Jurkat, Clone E6-1 (cell line): ENCODE measurements around the gene FNDC4. TPM values are rescaled to one million over a fixed set of nuclear protein-coding genes. Genes with fewer than 3 reads are reported as not detected.
"Not testable (repeated sequence)": the region's sequence is repeated elsewhere in the genome, so short reads cannot be mapped to it uniquely, and the experiment has no call there.

Source experiments
- DNase-seq: peaks from one replicate; pipeline ENCODE4 v3.0.0-alpha.2; 2011; ENCODE audit warnings: low read depth, low spot score
- H3K4me3 ChIP-seq: 2 replicates; pipeline ENCODE4 v1.5.1; 2011; ENCODE audit warnings: mild to moderate bottlenecking, low read length, control low read depth, moderate library complexity
- polyA plus RNA-seq: library from polyadenylated mRNA; unstranded; fragments of >200 nt; gene quantifications from one replicate; pipeline ENCODE4 v1.2.1, GENCODE V29; 2012; ENCODE audit warnings: missing spikeins; ENCODE audit not compliant: insufficient read length, insufficient read depth

The FNDC4 gene, protein sequence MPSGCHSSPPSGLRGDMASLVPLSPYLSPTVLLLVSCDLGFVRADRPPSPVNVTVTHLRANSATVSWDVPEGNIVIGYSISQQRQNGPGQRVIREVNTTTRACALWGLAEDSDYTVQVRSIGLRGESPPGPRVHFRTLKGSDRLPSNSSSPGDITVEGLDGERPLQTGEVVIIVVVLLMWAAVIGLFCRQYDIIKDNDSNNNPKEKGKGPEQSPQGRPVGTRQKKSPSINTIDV
- polyA plus RNA-seq = not detected

DNA sequence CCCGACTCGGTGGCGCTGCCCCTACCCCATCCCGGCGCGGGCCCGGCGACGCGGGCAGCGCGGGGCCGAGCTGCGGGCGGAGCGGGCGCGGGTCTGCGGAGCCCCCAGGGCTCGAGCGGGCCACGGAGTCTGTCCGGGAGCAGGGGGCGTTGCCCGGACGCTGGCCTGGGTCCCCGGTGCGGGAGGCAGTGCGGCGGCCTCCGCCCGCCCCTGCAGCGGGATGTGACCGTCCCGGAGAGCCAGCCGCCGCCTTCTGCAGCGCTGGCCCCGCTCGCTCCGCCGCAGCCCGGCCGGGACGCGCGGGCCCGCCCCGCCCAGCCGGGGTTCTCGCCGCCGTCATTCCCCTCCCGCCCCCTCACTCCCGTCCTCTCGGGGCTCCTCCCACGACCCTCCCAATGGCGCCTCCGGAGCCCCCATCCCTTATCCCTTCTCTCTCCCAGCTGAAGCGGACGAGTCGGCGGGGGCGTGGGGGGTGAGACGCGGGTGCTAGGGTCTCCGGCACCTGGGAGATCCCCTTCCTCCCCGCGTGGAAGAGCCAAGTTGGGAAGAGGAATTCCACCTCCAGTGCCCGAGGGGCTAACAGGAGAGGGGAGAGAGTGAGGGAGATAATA is at the start of gene FNDC4:
Gene FNDC4, minus strand, starts transcription at position 257 of the 611 bp plus-strand sequence. CDS start 521 bp downstream, outside the sequence.
- no peak for DNase-seq
- no peak within 1 kb of the TSS for H3K4me3 ChIP-seq

DNA sequence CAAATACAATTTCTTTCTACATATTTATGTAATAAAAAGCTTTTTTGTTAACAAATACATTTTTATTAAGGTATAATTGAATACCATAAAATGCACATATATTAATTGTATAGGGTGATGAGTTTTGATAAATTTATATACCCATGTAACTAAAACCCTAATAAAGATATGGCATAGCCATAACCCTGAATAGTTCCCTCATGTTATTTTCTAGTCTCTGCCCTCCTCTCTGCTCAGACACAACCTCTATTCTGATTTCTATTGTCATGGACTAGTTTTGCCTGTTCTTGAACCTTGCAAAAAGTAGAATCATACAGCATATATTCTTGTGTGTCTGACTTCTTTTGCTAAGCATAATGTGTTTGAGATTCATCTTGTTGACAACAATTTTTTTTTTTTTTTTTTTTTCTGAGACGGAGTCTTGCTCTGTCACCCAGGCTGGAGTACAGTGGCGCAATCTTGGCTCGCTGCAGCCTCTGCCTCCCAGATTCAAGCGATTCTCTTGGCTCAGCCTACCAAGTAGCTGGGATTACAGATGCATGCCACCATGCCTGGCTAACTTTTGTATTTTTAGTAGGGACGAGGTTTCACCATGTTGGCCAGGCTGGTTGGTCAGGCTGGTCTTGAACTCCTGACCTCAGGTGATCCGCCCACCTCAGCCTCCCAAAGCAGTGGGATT is 49.3 kb upstream of the FNDC4 start:
- DNase-seq = no peak
- no peak overlapping the region for H3K4me3 ChIP-seq

DNA sequence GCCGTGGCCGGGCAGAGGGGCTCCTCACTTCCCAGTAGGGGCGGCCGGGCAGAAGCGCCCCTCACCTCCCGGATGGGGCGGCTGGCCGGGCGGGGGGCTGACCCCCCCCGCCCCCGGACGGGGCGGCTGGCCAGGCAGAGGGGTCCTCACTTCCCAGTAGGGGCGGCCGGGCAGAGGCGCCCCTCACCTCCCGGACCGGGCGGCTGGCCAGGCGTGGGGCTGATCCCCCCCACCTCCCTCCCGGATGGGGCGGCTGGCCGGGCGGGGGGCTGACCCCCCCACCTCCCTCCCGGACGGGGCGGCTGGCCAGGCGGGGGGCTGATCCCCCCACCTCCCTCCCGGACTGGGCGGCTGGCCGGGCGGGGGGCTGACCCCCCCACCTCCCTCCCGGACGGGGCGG is 44.6 kb upstream of the FNDC4 start:
- not testable (repeated sequence) for DNase-seq, H3K4me3 ChIP-seq

DNA sequence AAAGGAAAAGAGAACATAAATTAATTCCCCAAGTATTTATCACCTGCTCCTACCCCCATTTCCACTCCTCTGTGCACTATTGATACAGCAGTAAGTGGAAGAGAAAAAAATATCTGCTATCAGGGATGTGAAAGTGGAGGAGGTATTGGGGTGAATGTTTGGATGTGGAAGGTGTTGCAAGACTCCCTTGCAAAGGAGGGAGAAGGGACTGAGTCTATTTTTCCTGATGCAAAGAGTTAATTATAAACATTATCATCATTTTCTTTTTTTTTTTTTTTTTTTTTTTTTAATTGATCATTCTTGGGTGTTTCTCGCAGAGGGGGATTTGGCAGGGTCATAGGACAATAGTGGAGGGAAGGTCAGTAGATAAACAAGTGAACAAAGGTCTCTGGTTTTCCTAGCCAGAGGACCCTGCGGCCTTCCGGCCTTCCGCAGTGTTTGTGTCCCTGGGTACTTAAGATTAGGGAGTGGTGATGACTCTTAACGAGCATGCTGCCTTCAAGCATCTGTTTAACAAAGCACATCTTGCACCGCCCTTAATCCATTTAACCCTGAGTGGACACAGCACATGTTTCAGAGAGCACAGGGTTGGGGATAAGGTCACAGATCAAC is 43.9 kb upstream of the FNDC4 start:
- H3K4me3 ChIP-seq, DNase-seq: not testable (repeated sequence)

DNA sequence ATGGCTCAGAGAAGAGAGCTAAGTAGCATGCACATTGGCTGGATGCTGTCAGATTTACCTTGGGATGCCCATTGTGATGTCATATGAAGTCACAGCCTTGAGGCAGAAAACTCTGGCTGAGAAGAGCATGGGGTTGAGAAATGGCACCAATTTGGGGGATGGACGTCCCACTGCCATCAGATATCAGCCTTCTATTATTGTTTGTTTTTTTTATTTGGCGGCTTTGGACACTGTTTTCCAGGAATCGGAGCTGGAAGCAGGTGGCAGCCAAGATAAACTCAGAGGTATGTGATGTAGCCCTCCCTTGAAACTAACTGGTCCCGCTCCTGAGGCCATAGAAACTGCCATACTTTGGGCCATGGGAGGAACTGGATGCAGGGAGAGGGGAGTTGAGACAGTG is 42.3 kb upstream of the FNDC4 start:
- no peak overlapping the region for H3K4me3 ChIP-seq
- DNase-seq = no peak

DNA sequence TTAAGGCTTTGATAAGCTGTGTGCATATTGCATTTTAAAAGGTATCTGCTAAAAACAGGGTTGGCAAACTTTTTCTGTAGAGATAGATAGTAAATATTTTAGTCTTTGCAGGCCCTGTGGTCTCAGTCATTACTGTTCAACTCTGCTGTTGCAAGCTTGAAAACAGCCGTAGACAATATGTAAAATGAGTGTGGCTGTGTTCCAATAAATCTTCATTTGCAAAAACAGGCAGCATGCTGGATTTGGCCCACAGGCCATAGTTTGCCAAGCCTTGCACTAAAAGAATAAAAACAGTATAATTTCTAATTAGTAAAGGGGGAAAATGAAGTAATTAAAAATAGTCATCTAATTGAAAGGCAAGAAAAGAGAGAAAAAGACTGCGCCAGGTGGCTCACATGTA is 37.0 kb upstream of the FNDC4 start:
- no peak for DNase-seq
- H3K4me3 ChIP-seq = no peak overlapping the region

DNA sequence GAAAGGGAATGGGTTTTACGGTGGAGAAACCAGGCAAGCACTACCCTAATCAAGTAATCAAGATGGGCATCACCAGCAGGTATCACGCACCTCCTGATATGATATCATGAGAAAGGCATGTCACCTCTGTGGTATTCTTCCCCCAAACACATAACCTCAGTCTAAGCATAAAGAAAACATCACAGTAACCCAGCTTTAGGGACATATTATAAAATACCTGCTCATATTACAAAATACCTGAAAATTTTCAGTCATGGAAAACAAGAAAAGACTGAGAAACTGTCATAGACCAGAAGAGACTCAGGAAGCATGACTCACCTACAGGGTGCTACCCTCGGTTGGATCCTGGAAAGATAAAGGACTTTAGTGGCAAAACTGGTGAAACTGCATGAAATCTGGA is 32.2 kb upstream of the FNDC4 start:
- H3K4me3 ChIP-seq = no peak overlapping the region
- DNase-seq = no peak

DNA sequence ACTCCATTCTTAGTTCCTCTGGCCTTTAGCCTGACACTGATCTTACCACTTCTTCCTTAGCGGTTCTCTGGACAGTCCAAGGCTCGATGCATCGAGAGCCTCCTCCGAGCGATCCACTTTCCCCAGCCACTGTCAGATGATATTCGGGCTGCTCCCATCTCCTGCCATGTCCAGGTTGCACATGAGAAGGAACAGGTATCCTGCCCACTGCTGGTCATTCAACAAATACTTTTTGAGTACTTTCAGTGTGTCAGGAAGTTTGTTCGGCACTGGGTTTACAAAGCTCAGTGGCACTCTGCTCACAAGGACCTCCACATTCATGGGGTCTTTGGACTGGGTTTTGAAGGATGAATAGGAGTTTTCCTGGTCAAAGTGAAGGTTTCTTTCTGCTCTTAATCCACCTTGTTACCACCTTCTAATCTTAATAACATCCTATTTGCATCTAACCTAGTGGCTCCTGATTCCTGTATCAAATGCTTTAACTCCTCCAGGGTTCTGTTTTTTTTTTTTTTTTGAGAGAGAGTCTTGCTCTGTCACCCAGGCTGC is 27.5 kb upstream of the FNDC4 start:
- no peak for DNase-seq
- H3K4me3 ChIP-seq = no peak overlapping the region

DNA sequence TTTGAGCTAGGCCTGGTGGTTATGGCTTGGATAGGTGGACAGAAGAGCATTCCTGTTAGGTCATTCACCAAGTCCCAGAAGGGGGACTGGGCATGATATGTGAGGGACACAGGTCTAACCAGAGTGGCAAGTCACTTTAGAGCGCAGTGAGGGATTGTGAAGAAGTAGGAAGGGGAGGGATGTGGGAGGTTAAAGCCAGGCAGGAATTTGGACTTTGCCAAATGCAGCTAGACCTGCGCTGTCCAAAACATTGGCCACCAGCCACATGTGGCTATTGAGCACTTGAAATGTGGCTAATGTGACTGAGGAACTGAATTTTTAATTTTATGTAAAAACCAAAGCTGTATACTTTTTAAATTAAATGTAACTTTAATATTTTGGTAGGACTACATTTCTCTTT is 25.3 kb upstream of the FNDC4 start:
- DNase-seq = no peak
- H3K4me3 ChIP-seq = no peak overlapping the region

DNA sequence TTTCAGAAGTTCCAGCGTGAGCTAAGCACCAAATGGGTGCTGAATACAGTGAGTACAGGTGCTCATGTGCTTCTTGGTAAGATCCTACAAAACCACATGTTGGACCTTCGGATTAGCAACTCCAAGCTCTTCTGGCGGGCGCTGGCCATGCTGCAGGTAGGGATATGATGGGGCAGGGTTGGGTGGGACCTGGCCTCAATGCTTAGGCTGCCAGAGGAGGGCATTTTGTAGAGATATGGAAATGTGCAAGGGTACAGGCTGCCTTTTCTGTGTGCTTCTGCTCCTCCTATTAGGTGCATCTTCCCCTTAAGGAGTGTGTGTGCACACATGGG is 23.7 kb upstream of the FNDC4 start:
- DNase-seq = no peak
- no peak overlapping the region for H3K4me3 ChIP-seq

DNA sequence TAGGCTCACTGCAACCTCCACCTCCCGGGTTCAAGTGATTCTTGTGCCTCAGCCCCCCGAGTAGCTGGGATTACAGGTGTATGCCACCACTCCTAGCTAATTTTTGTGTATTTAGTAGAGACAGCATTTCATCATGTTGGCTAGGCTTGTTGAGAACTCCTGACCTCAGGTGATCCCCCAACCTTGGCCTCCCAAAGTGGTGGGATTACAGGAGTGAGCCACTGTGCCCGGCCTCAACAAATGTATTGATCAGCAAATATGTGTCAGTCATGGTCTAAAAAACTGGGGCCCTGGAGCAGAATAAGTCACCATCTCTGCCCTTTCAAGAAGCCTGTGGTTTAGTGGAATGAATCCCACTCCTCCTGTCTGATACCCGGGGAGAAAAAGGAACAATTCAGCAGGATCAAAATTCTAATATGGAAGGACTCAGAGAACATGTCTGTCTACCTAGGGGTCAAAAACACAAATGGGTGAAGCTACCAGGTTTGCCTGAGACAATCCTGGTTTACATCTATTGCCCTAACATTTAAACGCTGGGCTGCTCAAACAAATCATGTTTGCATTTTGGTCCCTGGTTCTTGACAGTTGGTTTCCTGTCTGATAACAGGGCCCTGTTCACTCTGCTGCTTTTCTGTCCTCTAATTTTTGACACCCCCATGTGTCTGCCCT is 23.2 kb upstream of the FNDC4 start:
- DNase-seq = no peak
- H3K4me3 ChIP-seq = no peak overlapping the region

DNA sequence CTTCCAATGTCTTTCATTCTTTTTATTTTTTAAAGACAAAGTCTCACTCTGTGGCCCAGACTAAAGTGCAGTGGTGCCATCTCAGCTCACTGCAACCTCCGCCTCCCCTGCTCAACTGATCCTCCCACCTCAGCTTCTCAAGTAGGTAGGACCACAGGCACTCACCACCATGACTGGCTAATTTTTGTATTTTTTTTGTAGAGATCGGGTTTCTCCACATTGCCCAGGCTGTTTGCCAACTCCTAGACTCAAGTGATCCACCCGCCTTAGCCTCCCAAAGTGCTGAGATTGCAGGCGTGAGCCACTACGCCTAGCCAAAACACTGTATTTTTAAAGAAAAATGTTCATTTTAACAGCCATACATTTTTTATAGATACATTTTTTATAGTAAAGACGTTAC is 14.3 kb upstream of the FNDC4 start:
- no peak for DNase-seq

DNA sequence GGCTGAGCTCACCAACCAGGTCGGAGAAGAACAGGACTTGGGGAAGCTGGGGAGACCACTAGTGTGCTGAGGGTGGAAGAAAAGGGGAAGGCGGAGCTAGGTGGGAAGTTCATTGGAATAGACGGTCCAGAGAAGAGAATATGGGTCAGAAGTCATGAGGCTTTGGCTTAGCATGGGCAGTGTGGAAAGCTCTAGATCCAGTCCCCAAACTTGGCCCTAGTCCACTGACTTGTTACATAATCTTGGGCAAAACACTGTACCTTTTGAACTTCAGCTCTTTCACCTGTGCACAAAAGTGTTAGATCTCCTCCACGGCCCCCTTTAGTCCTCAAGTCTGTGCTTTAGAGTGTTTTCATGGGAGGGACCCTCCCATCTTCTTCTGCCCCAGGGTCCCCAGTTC is 12.3 kb upstream of the FNDC4 start:
- H3K4me3 ChIP-seq = no peak overlapping the region
- DNase-seq = no peak

More for the DNA sequence above, 14.3 kb upstream of the FNDC4 start:
- H3K4me3 ChIP-seq = no peak overlapping the region

DNA sequence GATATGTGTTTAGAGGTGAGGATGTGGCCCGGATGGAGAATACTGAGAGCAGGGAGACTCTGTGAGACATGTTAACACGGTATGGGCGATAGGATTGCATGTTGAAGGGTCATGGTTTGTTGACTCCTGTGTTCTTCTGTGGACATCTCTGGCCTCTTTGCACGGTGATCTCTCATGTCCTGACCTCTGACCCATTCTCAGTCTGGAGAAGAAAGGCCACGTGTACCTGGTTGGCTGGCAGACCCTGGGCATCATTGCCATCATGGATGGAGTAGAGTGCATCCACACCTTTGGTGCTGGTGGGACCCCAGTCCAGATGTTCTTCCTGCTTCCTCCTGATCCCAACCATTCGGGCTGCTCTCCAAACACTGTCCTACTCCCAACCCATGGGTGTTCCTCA is 11.6 kb upstream of the FNDC4 start:
- no peak for DNase-seq
- H3K4me3 ChIP-seq = no peak overlapping the region

DNA sequence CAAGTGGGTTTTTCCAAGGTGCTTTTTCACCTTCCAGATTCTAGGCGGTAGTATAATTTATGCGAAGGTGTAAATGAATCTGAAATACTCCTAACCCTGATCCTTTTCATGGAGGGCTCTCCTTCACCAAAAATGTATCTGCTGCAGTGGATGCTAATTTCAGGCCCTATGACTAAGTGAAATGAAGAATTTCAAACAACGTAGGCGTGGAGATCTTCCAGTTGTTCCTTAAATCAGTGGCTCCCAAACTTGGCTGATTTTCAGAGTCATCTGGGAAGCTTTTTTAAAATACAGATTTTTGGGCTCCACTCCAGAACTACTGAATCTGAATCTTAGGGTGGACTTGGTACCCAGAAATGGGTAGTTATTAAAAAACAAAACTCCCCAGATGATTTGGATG is 7.1 kb upstream of the FNDC4 start:
- no peak for DNase-seq

DNA sequence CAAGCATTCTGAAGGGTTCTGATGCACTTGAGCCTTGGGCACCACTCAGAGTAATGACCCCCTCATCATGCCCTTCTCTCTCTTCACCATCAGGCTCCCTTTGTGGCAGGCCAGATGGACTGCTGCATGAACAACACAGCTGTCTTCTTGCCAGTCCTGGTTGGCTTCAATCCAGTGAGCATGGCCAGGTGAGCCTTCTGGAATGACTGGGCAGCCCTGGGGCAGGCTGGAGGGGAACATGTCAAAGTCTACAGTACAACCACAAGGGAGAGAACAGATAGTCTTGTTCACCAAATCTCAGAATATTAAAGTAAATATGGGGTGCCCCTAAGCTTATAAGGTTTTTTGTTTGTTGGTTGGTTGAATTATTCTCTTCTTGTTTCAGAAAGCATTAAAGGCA is 6.0 kb upstream of the FNDC4 start:
- no peak overlapping the region for H3K4me3 ChIP-seq
- no peak for DNase-seq

More for the DNA sequence above, 7.1 kb upstream of the FNDC4 start:
- H3K4me3 ChIP-seq = no peak overlapping the region

DNA sequence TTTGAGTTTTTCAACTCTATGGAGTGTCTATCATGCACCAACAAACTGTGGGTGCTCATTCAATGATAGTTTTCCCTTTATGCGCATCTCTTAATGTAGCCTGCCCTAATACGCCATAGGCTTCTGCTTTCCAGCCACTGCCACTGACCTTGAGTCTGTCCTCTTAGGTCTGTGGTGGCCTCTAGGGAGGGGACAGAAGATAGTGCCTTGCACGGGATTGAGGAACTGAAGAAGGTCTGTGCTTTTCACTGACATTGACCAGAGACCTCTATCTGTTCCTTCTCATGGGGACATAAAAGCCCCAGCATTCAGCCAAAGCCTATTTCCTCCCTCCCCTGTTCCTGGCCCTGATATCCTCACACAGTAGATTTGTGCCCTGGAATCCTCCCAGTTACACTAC is 4.0 kb upstream of the FNDC4 start:
- no peak for DNase-seq
- H3K4me3 ChIP-seq = no peak overlapping the region

DNA sequence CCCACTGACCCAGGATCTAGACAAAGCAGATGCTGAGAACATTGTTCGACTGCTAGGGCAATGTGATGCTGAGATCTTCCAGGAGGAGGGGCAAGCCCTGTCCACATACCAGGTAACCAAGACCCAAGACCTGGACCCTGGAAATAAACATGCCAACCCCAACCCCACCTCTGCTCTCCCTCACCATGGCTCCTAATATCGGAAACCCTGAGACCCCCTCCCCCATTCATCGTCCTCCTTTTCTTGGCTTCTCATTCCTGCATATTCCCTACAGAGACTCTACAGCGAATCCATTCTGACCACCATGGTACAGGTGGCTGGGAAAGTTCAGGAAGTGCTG is 2.3 kb upstream of the FNDC4 start:
- no peak for DNase-seq
- H3K4me3 ChIP-seq = no peak overlapping the region

DNA sequence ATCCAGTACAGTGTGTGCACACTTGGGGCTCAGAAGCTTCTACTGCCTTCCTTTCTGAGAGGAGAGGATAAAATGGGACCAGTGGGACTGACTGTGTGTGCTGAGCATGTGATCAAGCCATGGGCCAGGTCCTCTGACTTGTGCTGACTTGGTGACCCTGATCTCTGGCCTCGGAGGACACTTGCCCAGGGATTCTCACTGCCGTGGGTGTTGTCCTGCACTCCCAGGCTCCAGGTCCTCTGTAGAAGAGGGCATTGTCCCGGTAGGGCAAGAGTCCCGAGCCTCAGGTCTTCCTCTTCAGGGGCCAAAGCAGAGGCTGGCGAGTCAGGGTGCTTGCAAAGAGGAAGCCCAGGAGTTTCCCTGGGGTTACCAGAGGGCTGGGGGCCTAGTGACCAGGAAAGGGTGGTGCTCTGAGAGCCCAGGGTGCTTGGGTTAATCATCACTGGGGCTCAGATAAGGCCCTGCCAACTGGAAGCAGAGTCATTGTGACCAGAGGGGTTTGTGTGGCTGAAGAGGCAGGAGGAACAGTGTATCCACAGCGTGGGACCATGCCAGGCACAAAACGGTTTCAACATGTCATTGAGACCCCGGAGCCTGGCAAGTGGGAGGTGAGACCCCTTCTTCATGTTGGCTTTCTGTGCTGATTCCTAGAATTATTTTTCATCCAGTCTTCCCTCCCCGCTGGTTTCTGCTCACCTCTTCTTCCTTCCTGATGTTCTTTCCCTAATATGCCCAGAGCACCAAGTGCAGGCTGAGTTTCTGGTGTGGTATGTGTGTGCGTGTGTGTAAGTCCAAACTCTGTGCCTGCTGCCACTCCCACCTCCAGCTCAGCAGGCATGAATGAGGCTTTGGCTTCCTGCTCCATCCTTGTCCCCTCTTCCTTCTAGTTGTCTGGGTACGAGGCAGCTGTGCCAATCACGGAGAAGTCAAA is 1.6 kb upstream of the FNDC4 start, which contains the start of gene GCKR:
Gene GCKR, plus strand, starts transcription at position 483 of the 931 bp plus-strand sequence. Its CDS starts 66 bp downstream, at position 549.
- no peak for DNase-seq

More for the DNA sequence above, 1.6 kb upstream of the FNDC4 start, which contains the start of gene GCKR:
- no peak within 1 kb of the TSS for H3K4me3 ChIP-seq
